CD4-positive, alpha-beta T cell treated with Interleukin-6 at 100 ng/mL for 8 hours (primary cell): ENCODE results near the gene RFX1.
"Not testable (repeated sequence)": the region's sequence is repeated elsewhere in the genome, so short reads cannot be mapped to it uniquely, and the experiment has no call there.

Experiments used
- DNase-seq: peaks from one replicate; pipeline ENCODE4 v3.0.0-alpha.2; 2020; ENCODE audit warnings: mixed read lengths, low spot score

RFX1 gene

DNA sequence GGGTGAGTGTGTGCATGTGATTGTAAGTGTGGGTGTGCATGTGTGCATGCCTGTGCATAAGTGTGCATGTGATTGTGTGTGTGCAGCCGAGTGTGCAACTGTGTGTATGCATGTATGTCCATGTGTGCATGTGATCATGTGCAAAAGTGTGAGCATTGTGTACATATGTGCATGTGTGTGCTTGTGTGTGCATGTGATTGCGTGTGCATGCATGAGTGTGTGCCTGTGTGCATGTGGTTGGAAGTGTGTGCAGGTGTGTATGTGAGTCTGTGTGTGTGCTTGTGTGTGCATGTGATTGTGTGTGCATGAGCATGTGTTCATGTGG lies 71.4 kb downstream of the RFX1 start:
- no peak for DNase-seq

DNA sequence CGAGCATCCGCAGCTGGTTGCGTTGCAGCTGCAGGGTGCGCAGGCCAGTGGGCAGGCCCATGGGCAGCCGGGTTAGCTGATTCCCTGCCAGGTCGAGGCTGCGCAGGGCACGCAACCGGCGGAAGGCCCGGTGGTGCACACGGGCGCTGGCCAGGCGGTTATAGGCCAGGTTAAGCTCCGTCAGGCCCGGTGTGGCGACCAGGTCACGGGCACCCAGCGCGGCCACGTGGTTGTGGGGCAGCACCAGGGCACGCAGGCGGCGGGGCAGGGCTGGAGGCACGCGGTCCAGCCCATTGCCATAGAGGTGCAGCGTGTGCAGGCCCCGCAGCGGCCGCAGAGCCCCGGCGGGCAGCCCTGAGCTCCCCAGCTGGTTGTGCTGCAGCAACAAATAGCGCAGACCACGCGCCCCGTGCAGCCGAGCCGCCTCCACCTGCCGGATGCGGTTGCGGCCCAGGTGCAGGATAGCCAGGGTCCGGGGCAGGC lies 73.2 kb downstream of the RFX1 start:
- DNase-seq: no peak

DNA sequence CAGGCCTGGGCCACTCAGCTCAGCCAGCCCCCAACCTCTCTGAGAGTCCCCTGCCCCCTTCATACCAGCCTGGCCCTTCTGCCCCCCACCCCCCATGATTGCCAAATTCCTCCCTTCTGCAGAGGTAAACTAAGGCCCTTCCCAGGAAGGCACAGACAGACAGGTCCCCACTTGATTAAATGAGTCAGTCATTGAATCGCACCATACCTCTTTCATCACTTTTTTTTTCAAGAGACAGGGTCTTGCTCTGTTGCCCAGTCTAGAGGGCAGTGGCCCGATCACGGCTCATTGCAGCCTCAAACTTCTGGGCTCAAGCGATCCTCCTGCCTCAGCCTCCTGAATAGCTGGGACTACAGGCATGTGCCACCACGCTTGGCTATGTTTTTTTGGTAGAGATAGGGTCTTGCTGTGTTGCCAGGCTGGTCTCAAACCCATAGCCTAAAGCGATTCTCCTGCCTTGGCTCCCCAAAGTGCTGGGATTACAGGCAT lies 73.9 kb downstream of the RFX1 start:
- DNase-seq: no peak

DNA sequence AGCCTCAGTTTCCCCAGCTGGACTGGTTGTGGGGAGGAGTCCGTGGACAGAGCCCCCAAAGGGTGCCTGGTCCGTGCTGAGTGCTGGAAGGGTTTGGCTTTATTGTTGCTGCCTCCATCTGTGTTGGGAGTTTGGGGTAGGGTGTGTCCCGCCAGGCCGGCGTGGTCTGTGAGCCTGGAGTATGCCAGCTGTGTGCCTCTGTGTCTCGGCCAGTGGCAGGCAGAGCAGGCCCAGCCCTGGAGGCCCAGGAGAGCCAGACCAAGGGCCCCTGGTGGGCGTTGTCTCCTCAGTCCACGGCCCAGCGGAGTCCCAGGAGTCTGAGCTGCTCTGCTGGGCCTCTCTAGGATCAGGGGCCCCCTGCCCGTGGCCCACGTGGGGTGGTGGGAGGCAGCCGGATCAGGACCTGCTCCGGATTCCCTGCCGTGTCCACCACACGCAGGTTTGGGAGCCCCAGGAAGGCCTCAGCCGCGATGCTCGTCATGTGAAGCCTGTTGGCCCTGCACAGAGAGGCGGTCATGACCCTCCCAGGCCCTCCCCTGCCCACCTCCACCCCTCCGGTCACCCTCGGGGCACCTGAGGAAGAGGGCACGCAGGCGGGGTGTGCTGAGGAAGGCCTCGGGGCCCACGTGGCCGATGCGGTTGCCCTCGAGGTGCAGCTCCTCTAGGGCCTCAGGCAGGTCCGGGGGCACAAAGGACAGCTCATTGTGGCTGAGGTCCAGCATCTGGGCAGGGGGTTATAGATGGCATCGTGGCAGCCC lies 74.5 kb downstream of the RFX1 start:
- no peak for DNase-seq

DNA sequence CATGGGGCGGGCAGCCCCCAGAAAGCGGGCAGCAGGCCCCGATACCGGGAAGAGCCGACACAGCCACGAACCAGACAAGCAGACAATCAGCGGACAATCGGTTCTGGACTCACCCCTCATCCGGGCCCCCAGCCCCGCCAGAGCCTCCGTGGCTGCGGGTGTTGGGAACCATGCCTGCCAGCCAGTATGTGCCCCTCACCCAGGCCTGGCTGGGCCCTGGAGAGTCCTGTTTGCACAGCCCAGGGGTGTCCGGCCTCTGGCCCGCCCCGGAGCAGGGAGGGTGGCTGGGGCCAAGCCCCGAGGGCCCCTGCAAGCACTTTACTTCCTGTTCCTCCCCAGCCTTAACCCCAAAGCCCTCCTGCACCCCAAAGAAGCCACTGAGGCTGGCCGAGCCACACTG lies 75.7 kb downstream of the RFX1 start:
- no peak for DNase-seq

DNA sequence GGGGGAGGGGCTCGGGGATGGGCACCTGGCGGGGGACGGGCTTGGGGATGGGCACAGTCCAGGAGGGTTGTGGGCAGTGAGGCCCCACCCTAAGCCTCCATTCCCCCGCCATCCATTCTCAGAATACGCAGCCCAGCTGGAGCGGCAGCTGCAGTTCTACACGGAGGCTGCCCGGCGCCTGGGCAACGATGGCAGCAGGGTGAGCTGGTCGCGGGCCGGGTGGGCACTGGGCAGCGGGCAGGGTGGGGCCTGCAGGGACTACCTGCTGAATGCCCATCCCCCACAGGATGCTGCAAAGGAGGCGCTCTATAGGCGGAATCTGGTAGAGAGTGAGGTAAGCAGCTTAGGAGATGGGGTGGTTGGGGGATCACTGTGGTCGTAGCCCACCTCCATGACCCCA lies 76.2 kb downstream of the RFX1 start:
- DNase-seq: no peak

DNA sequence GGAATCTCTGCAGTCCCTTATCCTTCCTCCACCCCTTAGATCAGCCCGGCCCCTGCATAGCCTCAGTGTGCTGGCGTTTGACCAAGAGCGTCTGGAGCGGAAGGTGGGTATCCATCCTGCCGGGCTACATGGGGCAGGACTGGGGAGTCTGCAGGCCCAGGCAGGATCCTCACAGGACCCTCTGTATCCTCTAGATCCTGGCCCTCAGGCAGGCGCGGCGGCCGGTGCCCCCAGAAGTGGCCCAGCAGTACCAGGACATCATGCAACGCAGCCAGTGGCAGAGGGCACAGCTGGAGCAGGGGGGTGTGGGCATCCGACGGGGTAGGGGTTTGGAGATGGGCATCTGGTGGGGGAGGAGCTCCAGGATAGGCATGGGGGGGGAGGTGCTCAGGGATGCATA lies 76.8 kb downstream of the RFX1 start:
- DNase-seq: no peak

DNA sequence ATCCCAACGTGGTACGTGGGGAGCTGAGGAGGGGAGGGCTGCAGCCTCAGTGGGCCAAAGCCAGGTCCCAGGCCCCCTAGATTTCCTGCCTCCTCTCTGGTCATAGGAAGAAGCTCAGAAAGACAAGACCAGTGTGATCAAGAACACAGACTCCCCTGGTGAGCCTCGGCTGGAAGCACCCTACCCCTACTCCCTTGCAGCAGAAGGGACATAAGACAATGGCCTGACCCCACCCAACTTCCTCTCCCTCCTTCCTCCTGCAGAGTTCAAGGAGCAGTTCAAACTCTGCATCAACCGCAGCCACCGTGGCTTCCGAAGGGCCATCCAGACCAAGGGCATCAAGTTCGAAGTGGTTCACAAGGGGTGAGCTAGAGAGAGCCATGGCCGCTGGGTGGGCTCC lies 79.4 kb downstream of the RFX1 start:
- DNase-seq: no peak

DNA sequence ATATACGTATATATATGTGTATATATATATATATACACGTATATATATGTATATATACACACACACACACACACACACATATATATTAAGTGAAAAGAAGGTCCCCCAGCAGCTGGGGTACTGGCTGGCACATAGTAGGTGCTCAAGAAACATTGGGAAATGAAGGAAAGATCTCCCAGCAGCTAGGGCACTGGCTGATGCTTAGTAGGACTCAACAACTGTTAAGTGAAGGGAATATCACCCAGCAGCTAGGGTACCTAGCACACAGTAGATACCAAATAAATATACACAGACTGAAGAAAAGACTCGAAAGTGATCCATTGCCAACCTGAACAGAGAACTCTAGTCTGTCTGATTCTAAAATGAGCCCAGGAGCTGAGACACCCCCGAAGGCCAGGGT lies 80.1 kb downstream of the RFX1 start:
- no peak for DNase-seq

DNA sequence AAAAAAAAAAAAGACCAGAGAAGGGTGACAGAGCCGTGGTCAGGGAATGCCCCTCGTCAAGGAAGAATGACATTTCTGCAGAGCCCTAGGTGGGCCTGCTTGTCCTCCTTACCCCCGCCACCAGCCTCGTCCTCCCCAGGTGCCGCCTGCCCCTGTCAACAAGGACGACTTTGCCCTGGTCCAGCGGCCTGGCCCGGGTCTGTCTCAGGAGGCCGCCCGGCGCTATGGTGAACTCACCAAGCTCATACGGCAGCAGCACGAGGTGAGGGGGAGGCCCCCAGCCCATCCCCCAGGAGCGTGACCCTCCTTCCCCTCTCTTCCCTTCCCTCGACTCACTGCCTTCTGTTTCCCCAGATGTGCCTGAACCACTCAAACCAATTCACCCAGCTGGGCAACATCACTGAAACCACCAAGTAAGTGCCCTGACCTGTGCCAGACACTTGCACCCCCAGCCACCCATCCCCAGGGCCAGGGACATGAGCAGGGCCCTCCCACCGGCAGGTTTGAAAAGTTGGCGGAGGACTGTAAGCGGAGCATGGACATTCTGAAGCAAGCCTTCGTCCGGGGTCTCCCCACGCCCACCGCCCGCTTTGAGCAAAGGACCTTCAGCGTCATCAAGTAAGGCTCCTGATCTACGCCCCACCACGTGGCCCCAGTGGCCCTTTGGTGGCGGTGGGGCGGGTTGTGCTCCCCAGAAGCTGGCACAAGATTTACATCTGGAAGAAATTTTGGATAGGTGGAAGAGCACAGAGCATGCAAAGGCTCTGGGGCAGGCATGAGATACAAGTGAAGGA lies 82.7 kb downstream of the RFX1 start:
- no peak for DNase-seq

DNA sequence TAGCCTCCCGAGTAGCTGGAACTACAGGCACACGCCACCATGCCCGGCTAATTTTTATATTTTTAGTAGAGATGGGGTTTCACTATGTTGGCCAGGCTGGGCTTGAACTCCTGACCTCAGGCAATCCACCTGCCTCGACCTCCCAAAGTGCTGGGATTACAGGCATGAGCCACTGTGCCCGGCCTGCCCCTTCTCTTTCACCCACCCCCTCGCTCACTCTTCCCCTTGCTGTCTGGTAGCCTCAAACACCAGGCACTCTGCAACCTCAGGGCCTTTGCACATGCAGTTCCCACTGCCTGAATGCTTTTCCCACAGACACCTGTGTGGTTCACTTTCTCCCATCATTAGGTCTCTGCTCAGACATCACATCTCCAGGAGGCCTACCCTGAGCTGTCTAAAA lies 84.0 kb downstream of the RFX1 start:
- DNase-seq: not testable (repeated sequence)

DNA sequence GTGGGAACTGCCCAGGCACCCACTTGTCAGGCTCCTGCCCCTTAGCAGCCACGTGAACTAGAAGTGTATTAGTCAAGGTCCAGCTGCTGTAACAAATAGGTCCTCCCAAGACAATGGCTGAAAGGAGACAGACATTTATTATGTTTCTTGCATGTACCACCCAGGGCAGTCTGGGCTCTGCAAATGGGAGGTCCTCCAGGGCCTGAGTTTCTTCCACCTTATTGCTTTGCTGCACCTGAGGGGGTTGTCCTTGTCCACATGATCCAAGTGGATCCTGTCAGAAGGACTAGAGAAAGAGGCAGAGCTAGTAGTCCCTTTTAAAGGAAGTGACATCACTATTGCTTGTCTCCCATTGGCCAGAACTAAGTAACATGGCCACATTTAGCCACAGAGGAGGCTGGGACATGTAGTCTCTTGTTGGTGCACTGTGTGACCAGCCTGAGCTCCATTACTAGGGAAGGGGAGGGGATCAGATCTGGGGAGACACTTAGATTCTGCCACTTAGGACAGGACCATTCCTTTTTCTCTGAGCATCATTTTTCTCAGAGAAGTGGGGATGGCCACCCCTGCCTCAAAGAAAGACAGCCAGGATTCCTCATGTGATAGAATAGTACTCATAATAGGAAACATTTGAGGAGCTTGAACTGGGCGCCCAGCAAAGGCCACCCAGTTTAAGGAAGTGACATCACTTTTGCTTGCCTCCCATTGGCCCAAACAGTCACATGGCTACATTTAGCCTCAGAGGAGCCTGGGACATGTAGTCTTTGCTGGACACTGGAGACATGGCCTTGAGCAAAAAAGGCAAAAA lies 85.0 kb downstream of the RFX1 start:
- DNase-seq: no peak

DNA sequence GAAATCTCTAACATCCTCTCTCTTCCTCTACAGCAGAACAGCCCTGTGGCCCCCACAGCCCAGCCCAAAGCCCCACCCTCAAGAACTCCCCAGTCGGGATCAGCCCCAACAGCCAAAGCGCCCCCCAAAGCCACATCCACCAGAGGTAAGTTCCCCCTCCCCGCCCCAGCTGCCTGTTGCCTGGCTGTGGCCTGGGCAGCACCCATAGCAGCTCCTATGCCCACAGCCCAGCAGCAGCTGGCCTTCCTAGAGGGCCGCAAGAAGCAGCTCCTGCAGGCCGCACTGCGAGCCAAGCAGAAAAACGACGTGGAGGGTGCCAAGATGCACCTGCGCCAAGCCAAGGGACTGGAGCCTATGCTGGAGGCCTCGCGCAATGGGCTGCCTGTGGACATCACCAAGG lies 85.6 kb downstream of the RFX1 start:
- no peak for DNase-seq

DNA sequence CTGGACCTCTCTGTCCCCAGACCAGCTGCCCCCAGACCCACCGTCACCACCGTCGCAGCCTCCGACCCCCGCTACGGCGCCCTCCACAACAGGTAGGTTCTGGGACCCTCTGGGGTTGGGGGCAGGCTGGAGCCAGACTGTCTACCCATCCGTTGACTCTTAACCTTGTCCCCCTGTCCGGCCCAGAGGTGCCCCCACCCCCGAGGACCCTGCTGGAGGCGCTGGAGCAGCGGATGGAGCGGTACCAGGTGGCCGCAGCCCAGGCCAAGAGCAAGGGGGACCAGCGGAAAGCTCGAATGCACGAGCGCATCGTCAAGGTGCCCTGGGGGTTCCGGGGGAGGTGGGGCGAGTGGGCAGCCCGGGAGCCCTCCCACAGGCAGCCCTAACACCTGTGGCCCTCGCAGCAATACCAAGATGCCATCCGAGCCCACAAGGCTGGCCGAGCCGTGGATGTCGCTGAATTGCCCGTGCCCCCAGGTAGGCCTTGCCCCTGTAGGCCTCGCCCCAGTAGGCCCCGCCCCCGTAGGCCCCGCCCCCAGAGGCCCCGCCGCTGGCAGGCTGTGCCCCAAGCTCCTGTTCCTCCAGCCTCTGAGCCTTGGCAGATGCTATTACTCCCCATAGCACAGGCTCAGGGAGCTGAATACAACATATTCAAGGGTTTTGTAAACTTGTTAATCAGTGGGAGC lies 87.3 kb downstream of the RFX1 start:
- no peak for DNase-seq

DNA sequence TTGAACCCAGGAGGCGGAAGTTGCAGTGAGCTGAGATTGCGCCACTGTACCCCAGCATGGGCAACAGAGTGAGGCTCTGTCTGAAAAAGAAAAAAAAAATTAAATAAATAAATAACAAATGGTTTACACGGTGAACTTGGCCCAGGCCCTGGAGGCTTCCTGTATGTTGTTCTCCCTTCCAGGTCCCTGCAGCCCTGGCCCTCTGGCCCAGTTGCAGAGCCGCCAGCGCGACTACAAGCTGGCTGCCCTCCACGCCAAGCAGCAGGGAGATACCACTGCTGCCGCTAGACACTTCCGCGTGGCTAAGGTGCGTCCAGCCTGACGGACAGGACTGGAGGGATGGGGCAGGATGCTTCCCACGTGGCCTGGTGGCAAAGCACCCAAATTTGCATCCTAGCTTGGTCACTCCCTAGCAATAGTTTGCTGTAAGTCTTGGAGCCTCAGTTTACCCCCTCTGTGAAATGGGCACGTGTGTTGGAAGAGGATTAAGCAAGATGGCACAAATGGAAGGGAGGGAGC lies 88.2 kb downstream of the RFX1 start:
- no peak for DNase-seq

DNA sequence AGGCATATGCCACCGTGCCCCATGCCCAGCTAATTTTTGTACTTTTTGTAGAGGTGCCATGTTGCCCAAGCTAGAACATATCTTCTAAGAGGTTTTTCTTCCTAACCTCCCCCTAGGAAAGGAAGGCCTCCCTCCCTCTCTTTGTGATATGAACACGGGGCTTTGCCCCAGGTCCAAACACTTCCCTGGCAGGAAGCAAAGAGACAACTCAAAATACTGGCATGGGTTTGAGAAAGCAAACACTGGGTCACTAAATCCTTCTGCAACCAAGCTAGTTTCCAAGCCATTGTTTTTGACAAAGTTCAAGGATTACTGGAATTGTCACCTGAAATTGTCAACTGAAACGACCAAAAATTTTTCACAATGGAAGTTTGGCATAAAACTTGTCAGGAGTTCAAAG lies 91.3 kb downstream of the RFX1 start:
- no peak for DNase-seq

DNA sequence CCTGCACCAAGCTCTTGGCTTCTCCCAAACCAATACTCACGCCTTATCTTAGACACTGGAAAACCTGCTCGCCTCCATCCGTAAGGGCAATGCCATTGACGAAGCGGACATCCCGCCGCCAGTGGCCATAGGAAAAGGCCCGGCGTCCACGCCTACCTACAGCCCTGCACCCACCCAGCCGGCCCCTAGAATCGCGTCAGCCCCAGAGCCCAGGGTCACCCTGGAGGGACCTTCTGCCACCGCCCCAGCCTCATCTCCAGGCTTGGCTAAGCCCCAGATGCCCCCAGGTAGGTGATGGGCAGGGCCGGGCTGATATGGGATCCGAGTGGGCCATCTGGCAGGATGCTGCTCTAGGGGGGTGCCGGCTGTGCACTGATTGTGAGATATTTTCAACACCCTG lies 92.8 kb downstream of the RFX1 start:
- no peak for DNase-seq
